Cerebellar nuclear complex (tissue), 1 donor: ENCODE results near the gene PDE4D.
"Not testable (repeated sequence)": the region's sequence is repeated elsewhere in the genome, so short reads cannot be mapped to it uniquely, and the experiment has no call there.

ENCODE experiments used
- DNase-seq, 2 experiments: peaks; one replicate each; lab custom pipeline; 2025; lab: John Stamatoyannopoulos, UW

Gene PDE4D

GRCh38 chr5:59583151-59583809 lies 310.2 kb downstream of the PDE4D start:
- no peak for DNase-seq

DNA sequence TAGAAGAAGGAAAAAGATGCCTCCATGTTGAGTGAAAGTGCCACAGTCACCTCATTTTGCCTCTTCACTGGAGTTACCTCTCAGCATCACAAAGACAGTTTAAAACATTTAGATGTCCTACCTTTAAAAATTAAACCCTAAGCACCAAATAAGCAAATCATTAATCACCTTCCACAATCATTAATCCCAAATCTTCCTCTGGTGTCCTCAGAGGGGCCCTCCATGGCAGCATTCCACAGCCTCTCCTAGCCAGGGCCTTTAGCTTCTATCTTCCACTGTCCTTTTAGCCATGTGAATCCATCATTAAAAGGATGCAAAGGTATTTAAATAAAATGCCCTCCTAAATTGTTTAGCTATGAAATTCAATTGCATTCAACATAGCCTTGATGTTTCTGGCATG lies 310.8 kb downstream of the PDE4D start:
- no peak for DNase-seq

GRCh38 chr5:59579824-59580167 lies 313.7 kb downstream of the PDE4D start:
- DNase-seq = no peak

GRCh38 chr5:59579101-59579823 lies 314.3 kb downstream of the PDE4D start:
- no peak for DNase-seq

- DNase-seq = no peak
Measured at GRCh38 chr5:59577485-59577884, 316.0 kb downstream of the PDE4D start.

GRCh38 chr5:59575648-59576445 lies 317.7 kb downstream of the PDE4D start:
- no peak for DNase-seq

GRCh38 chr5:59573509-59573908 lies 320.0 kb downstream of the PDE4D start:
- not testable (repeated sequence) for DNase-seq

- no peak for DNase-seq
Measured at GRCh38 chr5:59571067-59571466, 322.5 kb downstream of the PDE4D start.

GRCh38 chr5:59569608-59570334 lies 323.8 kb downstream of the PDE4D start:
- no peak for DNase-seq

DNA sequence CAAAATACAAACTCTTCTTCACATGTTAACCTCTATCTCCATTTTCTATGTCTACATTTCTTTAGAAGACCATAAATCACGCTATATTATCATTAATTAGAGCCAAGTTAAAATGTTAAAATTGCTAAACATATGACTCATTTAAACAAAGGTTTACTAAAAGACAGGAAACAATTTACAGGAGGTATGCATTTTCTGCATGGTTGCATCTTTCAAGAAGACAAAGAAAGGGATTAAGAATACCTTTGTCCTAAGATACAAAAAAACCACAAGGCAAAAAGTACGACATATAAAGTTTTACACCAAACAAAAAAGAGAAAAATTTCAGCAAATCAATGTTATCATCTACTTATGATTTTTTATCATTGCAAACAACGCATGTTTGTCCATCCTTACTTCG lies 324.4 kb downstream of the PDE4D start:
- no peak for DNase-seq

DNA sequence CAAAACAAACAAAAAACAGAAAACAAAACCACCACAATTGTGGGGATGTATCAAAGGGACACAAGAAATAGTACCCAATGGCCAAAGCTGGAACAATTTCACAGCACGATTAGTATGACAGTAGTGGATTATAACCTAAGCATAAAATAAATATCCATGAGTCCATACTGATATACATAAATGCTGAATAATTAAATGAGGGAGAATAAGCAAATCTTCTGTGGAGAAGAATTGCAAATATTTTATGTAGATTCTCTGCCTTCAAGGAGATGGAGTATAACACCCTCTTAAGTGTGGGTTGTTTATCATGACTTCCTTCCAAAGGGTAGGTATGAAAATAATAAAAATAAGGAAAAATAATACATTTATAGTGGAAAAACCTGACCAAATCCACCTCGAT lies 325.4 kb downstream of the PDE4D start:
- no peak for DNase-seq

DNA sequence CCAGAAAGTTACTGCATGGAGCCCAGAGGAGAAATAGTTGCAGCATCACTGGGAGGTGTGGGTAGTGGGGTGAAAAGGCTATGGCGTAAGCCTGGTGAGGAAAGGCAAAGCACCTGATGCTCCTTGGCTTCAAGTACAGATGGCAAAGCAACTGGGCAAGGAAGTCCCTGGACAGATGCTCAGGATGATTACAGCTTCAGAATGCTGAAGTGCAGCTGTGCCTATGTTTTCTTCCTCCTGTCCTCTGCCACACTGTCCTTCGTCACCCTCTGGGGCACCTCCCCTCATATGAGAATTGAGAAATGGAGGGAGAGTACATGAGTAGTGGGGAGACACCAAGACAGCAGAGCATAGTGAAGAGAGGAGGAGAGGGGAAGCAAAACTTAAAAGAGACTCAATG lies 328.0 kb downstream of the PDE4D start:
- DNase-seq = no peak

GRCh38 chr5:59564895-59565294 lies 328.6 kb downstream of the PDE4D start:
- no peak for DNase-seq

DNA sequence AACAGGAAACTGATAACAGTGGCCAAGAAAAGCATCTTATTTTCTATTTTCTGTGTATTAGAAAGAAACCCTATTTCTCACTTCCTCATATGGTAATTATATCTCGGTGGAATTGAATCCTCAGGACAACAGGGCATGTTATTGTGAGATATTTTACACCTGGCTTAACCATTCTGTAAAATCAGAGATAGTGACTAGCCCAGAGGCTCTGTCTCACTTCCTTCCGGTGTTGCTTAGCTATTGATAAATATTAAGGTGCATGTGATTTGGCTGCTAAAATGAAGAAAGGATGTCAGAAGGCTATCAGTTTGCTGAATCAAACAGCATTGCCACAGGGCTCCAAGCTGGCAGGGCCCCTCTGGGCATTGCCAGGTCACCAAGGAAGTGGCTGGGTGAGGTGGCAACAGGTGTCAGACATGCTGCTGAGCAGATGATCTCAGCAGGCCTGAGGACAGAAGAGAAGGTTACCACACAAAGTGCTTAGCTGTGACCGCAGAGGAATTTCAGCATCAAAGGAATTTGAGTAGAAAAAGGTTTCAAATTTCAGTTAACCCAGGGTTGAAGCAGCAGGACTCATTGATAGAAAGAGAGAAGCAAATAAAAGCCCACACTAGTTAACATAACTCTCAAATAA lies 330.7 kb downstream of the PDE4D start:
- DNase-seq = no peak

- DNase-seq = no peak
Measured at GRCh38 chr5:59560553-59560952, 333.0 kb downstream of the PDE4D start.

GRCh38 chr5:59559847-59560246 lies 333.7 kb downstream of the PDE4D start:
- DNase-seq = no peak

DNA sequence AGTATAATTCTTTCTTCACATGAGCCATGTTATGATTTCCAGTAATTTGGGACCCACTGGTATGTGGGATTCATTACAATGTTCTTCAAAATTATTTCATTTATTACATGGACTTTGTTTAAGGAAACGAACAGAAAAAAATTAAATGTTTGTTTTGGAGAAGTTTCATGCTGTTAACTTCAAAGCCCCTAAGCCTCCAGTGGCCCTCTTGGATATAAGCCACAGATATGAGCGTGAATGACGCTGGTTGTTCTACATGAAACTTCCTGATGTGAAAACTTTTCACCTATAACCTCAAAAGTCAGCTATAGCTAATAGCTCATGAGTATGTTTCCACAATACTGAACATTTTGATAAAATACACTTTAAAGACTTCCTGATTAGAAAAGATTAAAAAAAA lies 334.2 kb downstream of the PDE4D start:
- DNase-seq = no peak

- DNase-seq = no peak
Measured at GRCh38 chr5:59558501-59558900, 335.0 kb downstream of the PDE4D start.

DNA sequence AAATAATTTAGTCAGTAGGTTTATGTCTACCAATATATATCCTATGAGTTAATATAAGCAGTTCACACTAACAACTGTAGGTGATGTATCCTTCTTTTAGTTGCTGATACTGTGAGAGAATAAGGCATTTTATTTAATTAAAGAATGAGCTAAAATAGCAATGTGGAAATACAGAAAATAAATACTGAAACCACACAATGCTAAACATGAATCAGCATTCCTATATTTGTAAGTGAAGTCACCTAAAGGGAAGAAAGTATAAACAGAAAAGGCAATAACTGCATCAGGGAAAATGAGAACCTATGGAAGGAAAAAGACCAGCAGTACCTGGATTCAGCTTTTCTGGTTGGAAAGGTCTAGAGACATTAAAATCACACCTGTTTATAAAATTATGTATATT lies 336.0 kb downstream of the PDE4D start:
- DNase-seq = no peak

GRCh38 chr5:59555596-59555995 lies 337.9 kb downstream of the PDE4D start:
- no peak for DNase-seq

- no peak for DNase-seq
Measured at GRCh38 chr5:59554501-59554900, 339.0 kb downstream of the PDE4D start.

GRCh38 chr5:59553992-59554391 lies 339.5 kb downstream of the PDE4D start:
- DNase-seq = no peak
